B cell (primary cell): ENCODE results near the gene MPZL1.

Experiments
- EZH2 ChIP-seq: IDR thresholded peaks from 2 replicates; pipeline ENCODE4 v1.6.1; 2012; ENCODE audit warnings: borderline replicate concordance, low read depth, mild to moderate bottlenecking, moderate library complexity, low read length; ENCODE audit not compliant: insufficient read depth, poor library complexity, severe bottlenecking
- TF ChIP-seq, protein P1 (sequence below): fragments of 200-600 bp; IDR thresholded peaks from one replicate; pipeline ENCODE4 v1.8.0; 2022; ENCODE audit warnings: antibody characterized with exemption, mild to moderate bottlenecking

DNA sequence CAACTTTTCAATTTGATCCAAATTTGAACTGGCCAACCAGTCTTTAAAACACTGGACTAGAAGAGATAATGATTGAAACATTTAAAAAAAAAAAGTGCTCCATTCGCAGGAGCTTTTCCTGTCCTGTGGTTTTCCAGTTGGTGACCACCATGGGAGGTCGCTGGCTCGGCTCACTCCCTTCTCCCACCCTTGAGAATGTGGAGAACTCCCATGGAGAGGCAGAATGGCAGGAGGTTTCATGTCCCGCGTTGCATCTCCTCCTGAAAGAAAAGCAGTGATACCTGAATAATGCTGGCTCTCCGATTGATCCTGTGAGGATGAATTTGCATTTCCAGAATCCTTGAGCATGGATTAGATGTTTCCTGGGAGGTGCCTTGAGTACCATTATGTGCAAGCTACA is 16.5 kb upstream of the MPZL1 start:
- TF ChIP-seq, protein P1, sequence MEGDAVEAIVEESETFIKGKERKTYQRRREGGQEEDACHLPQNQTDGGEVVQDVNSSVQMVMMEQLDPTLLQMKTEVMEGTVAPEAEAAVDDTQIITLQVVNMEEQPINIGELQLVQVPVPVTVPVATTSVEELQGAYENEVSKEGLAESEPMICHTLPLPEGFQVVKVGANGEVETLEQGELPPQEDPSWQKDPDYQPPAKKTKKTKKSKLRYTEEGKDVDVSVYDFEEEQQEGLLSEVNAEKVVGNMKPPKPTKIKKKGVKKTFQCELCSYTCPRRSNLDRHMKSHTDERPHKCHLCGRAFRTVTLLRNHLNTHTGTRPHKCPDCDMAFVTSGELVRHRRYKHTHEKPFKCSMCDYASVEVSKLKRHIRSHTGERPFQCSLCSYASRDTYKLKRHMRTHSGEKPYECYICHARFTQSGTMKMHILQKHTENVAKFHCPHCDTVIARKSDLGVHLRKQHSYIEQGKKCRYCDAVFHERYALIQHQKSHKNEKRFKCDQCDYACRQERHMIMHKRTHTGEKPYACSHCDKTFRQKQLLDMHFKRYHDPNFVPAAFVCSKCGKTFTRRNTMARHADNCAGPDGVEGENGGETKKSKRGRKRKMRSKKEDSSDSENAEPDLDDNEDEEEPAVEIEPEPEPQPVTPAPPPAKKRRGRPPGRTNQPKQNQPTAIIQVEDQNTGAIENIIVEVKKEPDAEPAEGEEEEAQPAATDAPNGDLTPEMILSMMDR: no peak
- TF ChIP-seq EZH2: no peak
